Occipital lobe (tissue), 2 donors: ENCODE measurements around the gene OSGEPL1. TPM values are rescaled to one million over a fixed set of nuclear protein-coding genes. Genes with fewer than 3 reads are reported as not detected.
"Not testable (repeated sequence)": the region's sequence is repeated elsewhere in the genome, so short reads cannot be mapped to it uniquely, and the experiment has no call there.

Experiments
- DNase-seq: peaks from one replicate; lab custom pipeline; 2025; lab: John Stamatoyannopoulos, UW
- total RNA-seq: library from RNA; depleted of rRNA; stranded (reverse); fragments of >200 nt; gene quantifications from one replicate; pipeline ENCODE4 v1.2.3, GENCODE V29; 2014

The OSGEPL1 gene
- total RNA-seq = 25.6 TPM

- peak; percentile 88 for DNase-seq
Observed at GRCh38 chr2:189762551-189763298, at the start of gene OSGEPL1. OSGEPL1 (minus strand) TSS chr2:189762792; CDS start chr2:189761640, 1,152 bp downstream.

DNA sequence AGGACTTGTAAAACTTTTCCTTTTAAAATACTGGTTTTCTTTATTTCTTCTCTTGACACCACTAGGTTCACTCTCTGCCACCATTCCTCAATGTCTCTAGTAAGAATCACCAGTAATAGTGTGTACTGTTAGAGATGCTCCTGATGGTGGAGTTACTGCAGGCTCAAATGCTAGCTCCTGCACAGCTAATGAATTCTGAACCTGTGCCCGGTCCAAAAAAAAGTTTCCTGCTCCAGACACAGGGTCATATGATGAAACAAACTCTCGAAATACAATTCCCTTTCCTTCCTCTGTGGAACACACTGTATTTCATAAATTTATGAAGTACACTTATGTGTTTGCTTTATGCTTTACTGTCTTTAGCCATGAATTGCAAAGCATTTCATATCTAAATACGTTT is 40.8 kb upstream of the OSGEPL1 start:
- no peak for DNase-seq

DNA sequence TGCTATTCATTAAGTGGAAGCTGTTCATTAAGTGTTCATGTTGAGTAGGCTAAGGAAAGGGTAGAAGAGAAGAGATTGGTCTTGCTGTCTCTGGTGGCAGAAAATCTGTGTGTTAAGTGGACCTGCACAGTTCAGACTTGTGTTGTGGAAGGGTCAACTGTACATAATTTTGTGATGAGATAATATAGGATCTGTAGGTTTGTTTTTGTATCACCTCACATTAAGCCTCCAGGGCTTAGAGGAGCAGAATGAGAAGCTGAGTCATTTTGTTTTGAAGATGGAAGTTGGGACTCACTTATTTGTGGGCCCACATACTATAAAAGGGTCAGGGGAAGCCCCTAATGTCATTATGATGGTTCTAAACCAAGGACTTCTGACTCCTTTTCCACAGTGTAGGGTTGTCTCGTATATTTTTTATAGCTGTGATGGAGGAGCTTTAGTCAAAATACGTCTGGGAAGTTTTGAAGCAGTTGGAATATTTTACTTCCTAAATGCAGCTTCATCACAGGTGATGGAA is 39.9 kb upstream of the OSGEPL1 start:
- DNase-seq = no peak

- DNase-seq = no peak
Observed at GRCh38 chr2:189799531-189799930, 36.9 kb upstream of the OSGEPL1 start.

- no peak for DNase-seq
Observed at GRCh38 chr2:189799030-189799331, 36.4 kb upstream of the OSGEPL1 start.

GRCh38 chr2:189798312-189799029 is 35.9 kb upstream of the OSGEPL1 start:
- DNase-seq = no peak

DNA sequence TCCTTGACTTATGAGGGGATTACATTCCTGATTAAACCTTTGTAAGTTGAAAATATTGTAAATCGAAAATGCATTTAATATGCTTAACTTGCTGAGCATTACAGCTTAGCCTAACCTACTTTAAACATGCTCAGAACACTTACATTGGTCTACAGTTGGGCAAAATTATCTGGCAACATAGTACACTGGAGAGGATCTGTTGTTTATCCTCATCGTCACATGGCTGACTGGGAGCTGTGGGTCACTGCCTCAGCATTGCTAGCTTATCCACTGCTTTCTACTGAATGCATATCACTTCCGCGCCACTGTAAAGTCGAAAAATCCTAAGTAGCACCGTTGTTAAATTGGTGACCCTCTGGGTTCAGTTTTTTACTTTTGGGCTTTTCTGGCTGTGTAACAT is 35.3 kb upstream of the OSGEPL1 start:
- no peak for DNase-seq

DNA sequence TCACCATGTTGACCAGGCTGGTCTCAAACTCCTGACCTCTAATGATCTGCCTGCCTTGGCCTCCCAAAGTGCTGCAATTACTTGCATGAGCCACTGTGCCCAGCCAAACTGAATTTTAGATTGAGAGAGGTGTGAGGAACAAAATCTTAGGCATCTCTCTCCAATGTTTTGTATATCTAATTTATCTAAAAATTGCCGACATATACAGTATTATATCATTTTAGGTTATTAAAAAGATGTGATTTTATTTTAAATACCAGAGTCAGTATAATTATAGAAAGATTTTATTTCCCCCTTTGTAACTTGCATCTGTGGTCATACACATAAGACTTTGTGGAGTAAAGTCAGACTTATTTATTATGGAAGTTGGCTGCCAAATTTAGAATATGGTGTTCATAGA is 31.7 kb upstream of the OSGEPL1 start:
- no peak for DNase-seq

DNA sequence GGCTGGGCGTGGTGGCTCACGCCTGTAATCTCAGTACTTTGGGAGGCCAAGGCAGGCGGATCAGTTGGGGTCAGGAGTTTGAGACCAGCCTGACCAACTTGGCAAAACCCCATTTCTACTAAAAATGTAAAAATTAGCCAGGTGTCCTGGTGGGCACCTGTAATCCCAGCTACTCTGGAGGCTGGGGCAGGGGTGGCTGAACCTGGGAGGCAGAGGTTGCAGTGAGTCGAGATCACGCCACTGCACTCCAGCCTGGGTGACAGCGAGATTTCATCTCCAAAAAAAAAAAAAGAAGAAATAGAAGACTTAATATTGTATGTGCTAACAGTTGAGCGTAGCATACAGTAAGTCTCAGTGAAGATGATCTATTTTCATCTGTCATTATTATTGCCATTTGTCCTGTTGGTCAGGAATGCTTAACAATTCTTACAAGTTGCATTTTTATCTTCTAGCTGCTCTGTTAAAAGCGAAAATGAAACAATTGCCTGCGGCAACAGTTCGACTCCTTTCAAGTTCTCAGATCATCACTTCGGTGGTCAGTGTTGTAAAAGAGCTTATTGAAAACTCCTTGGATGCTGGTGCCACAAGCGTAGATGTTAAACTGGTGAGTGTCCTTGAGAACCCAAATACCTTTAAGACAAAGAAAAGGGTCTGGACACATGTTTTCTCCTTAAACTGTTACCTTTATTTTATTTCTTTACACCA is 28.9 kb upstream of the OSGEPL1 start:
- no peak for DNase-seq

DNA sequence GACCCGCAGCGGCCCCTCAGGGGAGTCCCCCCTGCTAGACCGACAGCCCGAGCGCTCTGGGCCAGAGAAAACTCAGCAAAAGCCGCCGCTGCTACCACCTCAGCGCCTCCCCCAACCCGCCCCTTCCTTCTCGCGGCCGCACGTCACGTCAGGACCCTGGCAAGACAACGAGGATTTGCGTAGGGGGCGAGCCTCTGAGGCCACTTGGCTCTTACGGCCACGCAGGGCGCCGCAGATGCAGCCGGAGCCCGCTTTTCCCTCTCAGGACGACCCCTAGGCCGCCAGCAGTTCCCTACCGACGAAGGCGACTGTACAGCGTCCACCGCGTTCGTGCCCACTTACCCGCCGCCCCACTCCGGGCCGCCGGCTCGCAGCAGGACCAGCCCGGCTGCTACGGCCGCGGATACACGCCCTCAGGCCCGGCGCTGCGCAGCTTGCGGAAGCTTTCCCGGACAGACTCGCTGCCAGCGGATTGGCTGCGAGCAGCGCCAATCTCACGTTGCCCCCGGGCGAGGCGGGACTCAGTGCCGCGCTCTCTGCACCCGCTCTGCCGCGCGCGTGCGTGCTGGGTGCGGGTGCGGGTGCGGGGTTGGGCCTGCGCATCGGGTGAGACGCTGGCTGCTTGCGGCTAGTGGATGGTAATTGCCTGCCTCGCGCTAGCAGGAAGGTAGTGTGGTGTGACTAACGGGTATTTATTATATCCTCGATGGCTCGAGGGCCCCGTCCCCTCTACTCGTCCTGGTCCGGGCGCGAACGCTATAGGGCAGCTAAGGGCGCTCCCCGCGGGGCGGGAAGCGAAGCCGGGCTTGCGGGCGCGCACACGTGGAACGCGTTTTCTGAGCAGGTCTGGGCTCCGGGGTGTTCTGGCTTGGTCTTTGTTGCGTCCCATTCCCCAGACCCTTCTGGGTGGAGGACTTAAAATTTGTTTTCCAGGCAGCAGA is 21.6 kb upstream of the OSGEPL1 start, which contains the start of the genes ORMDL1 and PMS1:
TSS of gene ORMDL1 (minus strand) at position 413 of the 941 bp plus-strand sequence. CDS start 1,744 bp downstream, outside the sequence.
TSS of gene PMS1 (plus strand) at position 524 of the 941 bp plus-strand sequence. CDS start 7,360 bp downstream, outside the sequence.
- peak; percentile 94 for DNase-seq

DNA sequence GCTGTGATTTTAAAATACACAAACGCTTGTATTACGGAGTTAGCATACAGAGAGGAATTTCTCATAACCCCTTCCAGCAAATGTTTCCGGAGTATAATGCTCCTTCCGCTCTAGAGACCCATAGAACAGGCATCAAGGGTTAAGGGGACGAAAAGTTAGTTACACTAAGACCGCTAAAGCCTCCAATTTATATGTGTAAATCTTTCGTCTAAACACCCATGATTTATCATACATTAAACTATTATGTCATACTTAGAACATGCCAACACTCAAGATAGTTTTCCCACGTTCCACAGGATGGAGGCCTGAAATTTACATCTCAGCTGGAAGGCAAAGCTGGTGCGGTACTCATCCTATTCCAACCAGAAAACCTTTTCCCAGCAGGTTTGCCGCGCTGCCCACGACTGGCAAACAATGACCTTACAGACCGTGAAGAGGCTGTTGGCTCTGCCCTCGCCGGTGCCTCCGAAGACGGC is 20.9 kb upstream of the OSGEPL1 start:
- no peak for DNase-seq

DNA sequence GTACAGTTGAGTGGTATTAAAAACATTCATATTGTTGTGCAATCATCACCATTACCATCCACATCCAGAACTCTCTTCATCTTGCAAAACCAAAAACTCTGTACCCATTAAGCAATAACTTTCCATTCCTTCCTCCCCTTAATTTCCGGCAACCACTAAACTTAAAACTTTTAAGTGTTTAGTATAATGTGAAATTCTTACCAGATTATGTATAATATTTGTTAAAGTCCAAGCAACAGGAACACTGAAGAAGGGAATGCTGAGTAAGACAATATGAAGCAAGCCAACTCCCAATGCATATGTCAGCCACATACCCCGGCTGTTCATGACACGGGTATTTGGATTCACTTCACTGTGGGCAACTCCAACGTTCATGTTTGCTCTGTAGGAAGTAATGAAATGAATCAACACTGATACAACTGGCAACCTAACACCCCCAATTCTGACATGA is 19.7 kb upstream of the OSGEPL1 start:
- no peak for DNase-seq

GRCh38 chr2:189772212-189772611 is 9.6 kb upstream of the OSGEPL1 start:
- no peak for DNase-seq

- DNase-seq = no peak
Observed at GRCh38 chr2:189770590-189771322, 8.2 kb upstream of the OSGEPL1 start.

DNA sequence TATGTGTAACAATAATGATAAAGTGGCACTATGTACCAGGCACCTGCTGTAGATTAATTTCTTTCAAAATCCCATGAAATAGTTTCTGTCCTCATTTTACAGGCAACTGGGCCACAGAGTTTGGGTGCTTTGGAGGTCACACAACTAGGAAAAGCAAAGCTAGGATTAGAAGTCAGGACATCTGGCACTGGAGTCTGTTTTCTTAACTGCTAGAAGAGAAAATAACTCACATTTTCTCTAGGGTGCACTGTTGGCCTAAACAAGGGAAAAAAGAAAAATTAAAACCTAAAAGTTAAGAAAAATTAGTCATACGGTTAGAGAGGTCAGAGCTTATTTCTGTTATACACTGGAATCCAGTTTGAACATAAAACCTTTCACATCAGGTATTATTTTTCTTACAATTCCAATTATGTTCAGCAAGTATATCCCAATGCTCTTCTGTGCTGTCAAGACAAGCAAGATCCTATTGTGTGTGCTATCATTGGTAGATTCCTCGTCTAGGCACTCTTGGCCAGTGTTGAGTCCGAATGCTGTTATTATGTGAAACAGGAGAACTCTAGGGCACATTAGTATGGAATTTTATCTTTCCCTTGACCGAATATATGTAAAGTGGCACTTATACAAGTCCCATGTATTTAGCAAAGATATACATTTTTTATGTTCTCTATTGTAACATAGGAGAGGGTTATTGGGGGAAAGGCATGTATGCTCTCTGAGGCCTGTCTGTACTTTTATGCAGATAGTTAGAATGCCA is 1.5 kb upstream of the OSGEPL1 start:
- DNase-seq = no peak

- no peak for DNase-seq
Observed at GRCh38 chr2:189762229-189762550, 402 bp downstream of the OSGEPL1 start.

DNA sequence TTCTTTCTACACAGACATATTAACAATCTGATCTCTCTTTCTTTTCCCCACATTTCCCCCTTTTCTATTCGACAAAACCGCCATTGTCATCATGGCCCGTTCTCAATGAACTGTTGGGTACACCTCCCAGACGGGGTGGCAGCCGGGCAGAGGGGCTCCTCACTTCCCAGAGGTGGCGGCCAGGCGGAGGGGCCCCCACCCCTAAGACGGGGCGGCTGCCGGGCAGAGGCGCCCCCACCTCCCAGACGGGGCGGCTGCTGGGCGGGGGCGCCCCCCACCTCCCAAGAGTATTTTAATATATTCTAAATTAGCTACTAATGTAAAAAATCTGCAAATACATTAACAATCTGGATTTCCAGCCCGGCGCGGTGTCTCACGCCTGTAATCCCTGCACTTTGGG is 2.4 kb downstream of the OSGEPL1 start:
- DNase-seq = not testable (repeated sequence)

DNA sequence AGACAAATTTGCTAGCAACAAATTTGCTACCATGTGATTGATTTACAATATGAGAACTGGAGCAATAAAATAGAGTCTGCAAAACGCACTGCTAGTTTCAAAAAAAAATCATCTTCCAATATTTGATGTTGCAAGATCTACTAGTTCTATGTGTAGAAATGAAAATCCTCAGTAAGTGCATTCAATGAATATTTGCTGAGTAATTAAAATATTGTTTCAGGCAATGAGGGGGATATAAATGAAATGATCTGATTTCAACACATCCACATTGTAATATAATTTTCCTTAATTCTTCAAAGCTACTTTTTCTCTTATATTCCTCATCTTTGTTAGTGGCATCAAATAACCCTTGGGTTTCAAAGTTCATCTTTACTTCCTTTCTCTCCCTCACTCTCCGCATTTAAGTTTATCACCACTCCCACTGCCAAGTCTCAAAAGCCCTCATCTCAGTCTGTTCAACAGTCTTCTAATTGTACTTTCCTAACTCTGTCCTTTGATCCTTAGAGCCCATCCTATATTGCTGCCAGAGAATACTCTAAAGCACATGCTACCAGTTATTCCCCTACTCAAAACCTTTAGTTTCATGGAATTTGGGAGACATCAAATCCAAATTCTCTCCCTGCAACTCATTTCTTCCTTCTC is 6.2 kb downstream of the OSGEPL1 start:
- no peak for DNase-seq
